IMR-90 (cell line): ENCODE results near the gene SNX32. TPM values are rescaled to one million over a fixed set of nuclear protein-coding genes. Genes with fewer than 3 reads are reported as not detected.

Experiments
- ATAC-seq: fragments of 200-7000 bp; cut with Tn5 transposase; 2 replicates; pipeline ENCODE4 v1.9.1; 2020; ENCODE audit warnings: low read depth, mild to moderate bottlenecking, moderate library complexity
- BruUV-seq: library from RNA; stranded (reverse); fragments of 400-500 nt; replicated peaks from 2 replicates; lab custom pipeline; 2021; lab: Mats Ljungman, UMichigan
- CTCF ChIA-PET: fragments of 300-600 bp; formaldehyde crosslinking; extraction: SDS; loops from one replicate; lab custom pipeline; 2021; ENCODE audit warnings: antibody characterized with exemption; lab: Yijun Ruan, JAX
- POLR2A ChIA-PET: fragments of 300-600 bp; sonication (Branson Sonifier 250); formaldehyde crosslinking; loops from one replicate; lab custom pipeline; 2022; ENCODE audit warnings: antibody characterized with exemption; ENCODE audit not compliant: unreplicated experiment; lab: Charles Lee
- DNase-seq: peaks from one replicate; pipeline ENCODE4 v3.0.0; 2013
- H2AFZ ChIP-seq: replicated peaks from 2 replicates; pipeline ENCODE3; 2013; ENCODE audit warnings: low read length, mild to moderate bottlenecking; ENCODE audit not compliant: poor library complexity
- H2AK5ac ChIP-seq: 2 replicates; pipeline ENCODE4 v1.6.1; 2013; ENCODE audit warnings: low read depth, low read length, inconsistent platforms
- H2AK9ac ChIP-seq: replicated peaks from 2 replicates; pipeline ENCODE3; 2013; ENCODE audit warnings: mild to moderate bottlenecking, low read depth, low read length, moderate library complexity; ENCODE audit not compliant: poor library complexity
- H2BK120ac ChIP-seq: 2 replicates; pipeline ENCODE4 v1.6.1; 2013; ENCODE audit warnings: low read depth, low read length, inconsistent platforms
- H2BK15ac ChIP-seq: 3 replicates; pipeline ENCODE4 v1.6.1; 2013; ENCODE audit warnings: low read depth, low read length, inconsistent platforms
- H2BK20ac ChIP-seq: 2 replicates; pipeline ENCODE4 v1.6.1; 2013; ENCODE audit warnings: low read depth, mild to moderate bottlenecking, inconsistent platforms, low read length, moderate library complexity
- H2BK5ac ChIP-seq: 2 replicates; pipeline ENCODE4 v1.6.1; 2013; ENCODE audit warnings: mild to moderate bottlenecking, low read depth, low read length, inconsistent platforms; ENCODE audit not compliant: poor library complexity, severe bottlenecking
- H3K14ac ChIP-seq: replicated peaks from 2 replicates; pipeline ENCODE4 v1.6.1; 2013; ENCODE audit warnings: low read depth, low read length, inconsistent platforms
- H3K18ac ChIP-seq: 2 replicates; pipeline ENCODE4 v1.6.1; 2013; ENCODE audit warnings: low read depth, low read length, control low read depth
- H3K23ac ChIP-seq: 2 replicates; pipeline ENCODE4 v1.6.1; 2013; ENCODE audit warnings: low read depth, low read length, inconsistent platforms
- H3K27ac ChIP-seq: 2 replicates; pipeline ENCODE4 v1.5.1; 2013; ENCODE audit warnings: mild to moderate bottlenecking, control low read depth, low read length; ENCODE audit not compliant: insufficient read depth
- H3K27me3 ChIP-seq: 2 replicates; pipeline ENCODE4 v1.6.1; 2013; ENCODE audit warnings: low read length; ENCODE audit not compliant: control insufficient read depth, insufficient read depth
- H3K36me3 ChIP-seq: 2 replicates; pipeline ENCODE4 v1.6.1; 2013; ENCODE audit warnings: low read length, mixed read lengths; ENCODE audit not compliant: control insufficient read depth, insufficient read depth
- H3K4ac ChIP-seq: 2 replicates; pipeline ENCODE4 v1.6.1; 2013; ENCODE audit warnings: low read depth, low read length, inconsistent platforms
- H3K4me1 ChIP-seq: 2 replicates; pipeline ENCODE4 v1.6.1; 2013; ENCODE audit warnings: low read length, mixed read lengths; ENCODE audit not compliant: control insufficient read depth, insufficient read depth
- H3K4me2 ChIP-seq: 2 replicates; pipeline ENCODE4 v1.6.1; 2013; ENCODE audit warnings: low read depth, mild to moderate bottlenecking, control low read depth, low read length, moderate library complexity
- H3K4me3 ChIP-seq: 2 replicates; pipeline ENCODE4 v1.5.1; 2013; ENCODE audit warnings: low read depth, mild to moderate bottlenecking, control low read depth, low read length, moderate library complexity; ENCODE audit not compliant: insufficient read depth
- H3K56ac ChIP-seq: 2 replicates; pipeline ENCODE4 v1.6.1; 2013; ENCODE audit warnings: low read length, inconsistent platforms; ENCODE audit not compliant: insufficient read depth; ENCODE audit errors: extremely low read depth
- H3K79me1 ChIP-seq, 2 experiments: 2 replicates each; pipeline ENCODE4 v1.6.1; 2013; ENCODE audit warnings: low read length in 2 of 2, inconsistent platforms in 1 of 2, low read depth in 1 of 2
- H3K9ac ChIP-seq: 2 replicates; pipeline ENCODE4 v1.6.1; 2013; ENCODE audit warnings: low read depth, low read length, control low read depth
- H3K9me1 ChIP-seq: 2 replicates; pipeline ENCODE4 v1.6.1; 2013; ENCODE audit warnings: low read length, inconsistent platforms; ENCODE audit not compliant: insufficient read depth
- H3K9me3 ChIP-seq: 2 replicates; pipeline ENCODE4 v1.6.1; 2013; ENCODE audit warnings: low read length; ENCODE audit not compliant: control insufficient read depth, insufficient read depth
- H4K20me1 ChIP-seq: 2 replicates; pipeline ENCODE4 v1.6.1; 2013; ENCODE audit warnings: low read length, inconsistent platforms; ENCODE audit not compliant: insufficient read depth
- H4K5ac ChIP-seq: 2 replicates; pipeline ENCODE4 v1.6.1; 2013; ENCODE audit warnings: mild to moderate bottlenecking, low read depth, low read length, control low read depth
- H4K8ac ChIP-seq, 2 experiments: 2 replicates each; pipeline ENCODE4 v1.6.1; 2013; ENCODE audit warnings: low read depth in 2 of 2, low read length in 2 of 2, control low read depth in 1 of 2, inconsistent platforms in 1 of 2
- H4K91ac ChIP-seq: 2 replicates; pipeline ENCODE4 v1.6.1; 2013; ENCODE audit warnings: low read depth, low read length, inconsistent platforms; ENCODE audit not compliant: insufficient read depth
- POLR2A ChIP-seq: IDR thresholded peaks from 2 replicates; pipeline ENCODE4 v1.6.1; 2012; ENCODE audit warnings: mild to moderate bottlenecking, low read depth, low read length
- WGBS, 2 experiments: methylation state at CpG; one replicate each; pipeline versions ENCODE4 v1.1.5 to v1.1.7; 2013; ENCODE audit warnings: missing lambda C conversion rate in 2 of 2; ENCODE audit not compliant: insufficient read length in 1 of 2; ENCODE audit errors: extremely low coverage in 2 of 2; 5-methylcytosine and 5-hydroxymethylcytosine counted together
- dilution Hi-C: fragments of 300-500 bp; cut with HindIII; formaldehyde crosslinking; loops from one replicate; pipeline ENCODE4 v1.14.3; 2018; ENCODE audit warnings: low sequenced_read_pairs; ENCODE audit not compliant: unreplicated experiment
- in situ Hi-C: fragments of 300-500 bp; cut with MboI; formaldehyde crosslinking; loops from 3 replicates; pipeline ENCODE4 v1.14.3; 2019; ENCODE audit warnings: low sequenced_read_pairs, inconsistent platforms, mixed read lengths
- intact Hi-C: fragments of 100-400 bp; cut with micrococcal nuclease; formaldehyde crosslinking; loops from 2 replicates; pipeline ENCODE4 v1.10.0; 2022
- polyA plus RNA-seq, 3 experiments: library from polyadenylated mRNA; depleted of rRNA; stranded (reverse); fragments of >200 nt; gene quantifications; 2 replicates each; pipeline ENCODE4 v1.2.3, GENCODE V29; 2012; ENCODE audit warnings: low replicate concordance in 1 of 3
- total RNA-seq: library from RNA; depleted of rRNA; stranded (reverse); fragments of >200 nt; gene quantifications from 2 replicates; pipeline ENCODE4 v1.2.3, GENCODE V29; 2012

The SNX32 gene
- total and polyA plus RNA-seq, 2 of the 4 experiments (the other 2 are of a cell fraction): 0.36 to 0.79 TPM

- no peak overlapping the region for H3K4me2 ChIP-seq
Observed at GRCh38 chr11:65810046-65810868, 23.5 kb upstream of the SNX32 start.

More at GRCh38 chr11:65810046-65810868, 23.5 kb upstream of the SNX32 start:
- Histone ChIP-seq H2BK120ac (no peak overlapping the region), H4K20me1 (no peaks in the 10 kb centered on the region), H2AK5ac (no peak overlapping the region), H2AK9ac (no peak overlapping the region), H3K27ac (no peak overlapping the region), H3K27me3 (peaks cover 34% of the 10 kb centered on the region), H3K4me1 (no peaks in the 10 kb centered on the region), H3K9ac (no peak overlapping the region), H3K4me3 (no peak overlapping the region), H3K9me1 (peaks cover 3% of the 10 kb centered on the region; the same call in 1 of the 2 replicates), H3K79me1 (no peaks in the 10 kb centered on the region), H3K4ac (no peak overlapping the region), H2BK20ac (no peak overlapping the region), H2AFZ (peak overlapping the region; percentile 61), H4K91ac (no peak overlapping the region), H3K9me3 (no peaks in the 10 kb centered on the region), H3K18ac (no peak overlapping the region), H2BK5ac (no peak overlapping the region), H3K36me3 (no peaks in the 10 kb centered on the region), H3K56ac (no peak overlapping the region), H4K8ac (no peak overlapping the region), H3K14ac (no peak overlapping the region), H3K23ac (no peak overlapping the region), H2BK15ac (no peak overlapping the region), H4K5ac (no peak overlapping the region)
- in situ Hi-C loops (no loop called here), dilution Hi-C loops (no loop called here), intact Hi-C loops (no loop called here)
- ChIA-PET CTCF (no interaction called here), POLR2A (no interaction called here)
- BruUV-seq: no TSS peak
- no peak for TF ChIP-seq POLR2A
- ATAC-seq (no peak), DNase-seq (no peak)
- WGBS, 2 experiments: 79% methylated on average over 14 of the region's 23 CpGs; no CpG with 5 or more reads in 1 of the 2 experiments
